Measurements from ENCODE around the gene GPC5.

Gene GPC5

DNA sequence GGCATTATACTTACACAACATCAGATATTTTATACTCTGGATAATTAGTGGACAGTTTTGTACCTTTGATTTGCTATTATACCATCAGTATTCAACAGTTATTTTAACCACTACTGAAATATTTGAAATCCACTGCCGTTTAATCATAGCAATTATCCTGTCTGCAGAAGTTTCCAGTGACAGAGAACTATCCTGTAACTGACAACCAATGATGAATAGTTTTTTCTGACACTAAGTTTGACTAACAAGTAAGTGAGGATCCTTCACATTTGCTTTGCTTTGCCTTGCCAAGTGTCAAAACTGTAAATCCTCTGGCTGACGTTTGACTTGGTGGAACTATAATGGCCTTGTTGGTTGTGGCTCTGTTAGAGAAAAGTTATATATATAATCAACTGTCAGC is 410.7 kb downstream of the GPC5 start:
- Histone ChIP-seq H3K4me3 (ENCODE audit: low read depth, low read length) (no peak overlapping the region), H3K4me1 (ENCODE audit: control insufficient read depth in 1 of 2, insufficient read depth in 2 of 2, low read length in 2 of 2) (peaks cover 0 to 2% of the 10 kb centered on the region in 2 experiments), H3K9me3 (ENCODE audit: insufficient read depth, low read depth, low read length) (no peaks in the 10 kb centered on the region), H2AFZ (ENCODE audit: insufficient read depth, low read length, poor library complexity) (no peak overlapping the region), H3K18ac (ENCODE audit: low read length) (no peak overlapping the region), H3K23ac (ENCODE audit: low read length) (no peak overlapping the region), H3K14ac (ENCODE audit: low read length) (no peak overlapping the region), H2BK120ac (ENCODE audit: insufficient read depth, low read length, poor library complexity) (no peak overlapping the region), H3K79me2 (ENCODE audit: control insufficient read depth, insufficient read depth, low read length, poor library complexity) (no peaks in the 10 kb centered on the region), H3K9ac (ENCODE audit: low read length) (no peak overlapping the region), H3K4me2 (ENCODE audit: low read length) (no peak overlapping the region), H4K8ac (ENCODE audit: low read depth, low read length) (no peak overlapping the region), H4K12ac (ENCODE audit: low read depth, low read length) (no peak overlapping the region), H2BK12ac (ENCODE audit: low read length) (no peak overlapping the region), H4K91ac (ENCODE audit: low read depth, low read length) (no peak overlapping the region), H3K27ac (ENCODE audit: low read depth, low read length) (no peak overlapping the region), H3K4ac (ENCODE audit: low read depth, low read length) (no peak overlapping the region), H2AK5ac (ENCODE audit: low read length) (no peak overlapping the region), H3K36me3 (ENCODE audit: control insufficient read depth in 1 of 2, insufficient read depth in 2 of 2, low read length in 2 of 2) (no peaks in the 10 kb centered on the region), H3K27me3 (ENCODE audit: insufficient read depth, low read length) (no peaks in the 10 kb centered on the region), H3K79me1 (ENCODE audit: low read length) (no peaks in the 10 kb centered on the region), H2BK5ac (ENCODE audit: low read depth, low read length, poor library complexity) (no peak overlapping the region)
- no peak for DNase-seq
- WGBS (ENCODE audit: extremely low coverage, insufficient coverage, insufficient read length), result no CpG with 5 or more reads among the region's 2 CpGs

GRCh38 chr13:91813253-91813652 is 414.8 kb downstream of the GPC5 start:
- DNase-seq, result no peak
- no peak overlapping the region for H3K4ac ChIP-seq (ENCODE audit: low read depth, low read length)
- no peak overlapping the region for H2BK5ac ChIP-seq (ENCODE audit: low read depth, low read length, poor library complexity)
- no peak overlapping the region for H3K9ac ChIP-seq (ENCODE audit: low read length)
- H3K27me3 ChIP-seq (ENCODE audit: insufficient read depth, low read length), result no peaks in the 10 kb centered on the region
- no peak overlapping the region for H4K91ac ChIP-seq (ENCODE audit: low read depth, low read length)
- H3K14ac ChIP-seq (ENCODE audit: low read length), result no peak overlapping the region
- H2BK120ac ChIP-seq (ENCODE audit: insufficient read depth, low read length, poor library complexity), result no peak overlapping the region
- no peak overlapping the region for H2AFZ ChIP-seq (ENCODE audit: insufficient read depth, low read length, poor library complexity)
- H3K27ac ChIP-seq (ENCODE audit: low read depth, low read length), result no peak overlapping the region
- H3K4me2 ChIP-seq (ENCODE audit: low read length), result no peak overlapping the region
- H3K36me3 ChIP-seq (ENCODE audit: control insufficient read depth in 1 of 2, insufficient read depth in 2 of 2, low read length in 2 of 2), result no peaks in the 10 kb centered on the region
- H3K18ac ChIP-seq (ENCODE audit: low read length), result no peak overlapping the region
- H3K79me2 ChIP-seq (ENCODE audit: control insufficient read depth, insufficient read depth, low read length, poor library complexity), result no peaks in the 10 kb centered on the region
- no peaks in the 10 kb centered on the region for H3K79me1 ChIP-seq (ENCODE audit: low read length)
- H2AK5ac ChIP-seq (ENCODE audit: low read length), result no peak overlapping the region
- H4K8ac ChIP-seq (ENCODE audit: low read depth, low read length), result no peak overlapping the region
- no CpG with 5 or more reads among the region's 4 CpGs for WGBS (ENCODE audit: extremely low coverage, insufficient coverage, insufficient read length)
- no peak overlapping the region for H3K4me3 ChIP-seq (ENCODE audit: low read depth, low read length)
- no peak overlapping the region for H2BK12ac ChIP-seq (ENCODE audit: low read length)
- H4K12ac ChIP-seq (ENCODE audit: low read depth, low read length), result no peak overlapping the region
- no peaks in the 10 kb centered on the region for H3K9me3 ChIP-seq (ENCODE audit: insufficient read depth, low read depth, low read length)
- no peaks in the 10 kb centered on the region for H3K4me1 ChIP-seq (ENCODE audit: control insufficient read depth in 1 of 2, insufficient read depth in 2 of 2, low read length in 2 of 2)
- H3K23ac ChIP-seq (ENCODE audit: low read length), result no peak overlapping the region

GRCh38 chr13:91816263-91816807 is 417.9 kb downstream of the GPC5 start:
- Histone ChIP-seq H3K4ac (ENCODE audit: low read depth, low read length) (no peak overlapping the region), H3K27ac (ENCODE audit: low read depth, low read length) (no peak overlapping the region), H3K79me1 (ENCODE audit: low read length) (no peaks in the 10 kb centered on the region), H4K8ac (ENCODE audit: low read depth, low read length) (no peak overlapping the region), H2BK120ac (ENCODE audit: insufficient read depth, low read length, poor library complexity) (no peak overlapping the region), H3K9ac (ENCODE audit: low read length) (no peak overlapping the region), H3K23ac (ENCODE audit: low read length) (no peak overlapping the region), H2AFZ (ENCODE audit: insufficient read depth, low read length, poor library complexity) (no peak overlapping the region), H3K4me3 (ENCODE audit: low read depth, low read length) (no peak overlapping the region), H3K79me2 (ENCODE audit: control insufficient read depth, insufficient read depth, low read length, poor library complexity) (no peaks in the 10 kb centered on the region), H3K27me3 (ENCODE audit: insufficient read depth, low read length) (no peaks in the 10 kb centered on the region), H3K14ac (ENCODE audit: low read length) (no peak overlapping the region), H2BK12ac (ENCODE audit: low read length) (no peak overlapping the region), H2AK5ac (ENCODE audit: low read length) (no peak overlapping the region), H4K91ac (ENCODE audit: low read depth, low read length) (no peak overlapping the region), H3K4me2 (ENCODE audit: low read length) (no peak overlapping the region), H3K36me3 (ENCODE audit: control insufficient read depth in 1 of 2, insufficient read depth in 2 of 2, low read length in 2 of 2) (no peaks in the 10 kb centered on the region), H3K18ac (ENCODE audit: low read length) (no peak overlapping the region), H3K4me1 (ENCODE audit: control insufficient read depth in 1 of 2, insufficient read depth in 2 of 2, low read length in 2 of 2) (no peaks in the 10 kb centered on the region), H4K12ac (ENCODE audit: low read depth, low read length) (no peak overlapping the region), H2BK5ac (ENCODE audit: low read depth, low read length, poor library complexity) (no peak overlapping the region), H3K9me3 (ENCODE audit: insufficient read depth, low read depth, low read length) (no peaks in the 10 kb centered on the region)
- no peak for DNase-seq
- no CpG with 5 or more reads among the region's 4 CpGs for WGBS (ENCODE audit: extremely low coverage, insufficient coverage, insufficient read length)

DNA sequence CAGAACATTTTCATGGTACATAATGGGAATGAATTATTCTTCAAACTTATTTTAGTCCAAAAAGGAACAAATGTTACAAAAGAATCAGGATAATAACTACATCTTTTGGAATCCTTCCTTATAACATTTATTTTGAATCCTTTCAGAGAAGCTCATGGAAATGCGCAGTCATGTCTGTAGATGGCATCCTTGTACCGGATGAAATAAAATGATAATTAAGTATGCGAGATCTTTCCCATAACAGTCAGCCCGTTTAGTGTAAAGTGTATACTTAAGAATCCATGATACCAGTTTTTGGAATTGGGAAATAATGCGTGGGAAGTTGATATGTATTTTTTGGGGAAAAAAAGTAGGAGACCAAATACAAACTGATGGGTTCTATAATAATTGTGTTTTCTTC is 418.8 kb downstream of the GPC5 start:
- Histone ChIP-seq H2BK120ac (ENCODE audit: insufficient read depth, low read length, poor library complexity) (no peak overlapping the region), H2AFZ (ENCODE audit: insufficient read depth, low read length, poor library complexity) (no peak overlapping the region), H2BK12ac (ENCODE audit: low read length) (no peak overlapping the region), H3K79me2 (ENCODE audit: control insufficient read depth, insufficient read depth, low read length, poor library complexity) (no peaks in the 10 kb centered on the region), H3K23ac (ENCODE audit: low read length) (no peak overlapping the region), H3K14ac (ENCODE audit: low read length) (no peak overlapping the region), H4K12ac (ENCODE audit: low read depth, low read length) (no peak overlapping the region), H3K4me2 (ENCODE audit: low read length) (no peak overlapping the region), H3K79me1 (ENCODE audit: low read length) (no peaks in the 10 kb centered on the region), H3K4me3 (ENCODE audit: low read depth, low read length) (no peak overlapping the region), H3K18ac (ENCODE audit: low read length) (no peak overlapping the region), H3K27ac (ENCODE audit: low read depth, low read length) (no peak overlapping the region), H4K8ac (ENCODE audit: low read depth, low read length) (no peak overlapping the region), H4K91ac (ENCODE audit: low read depth, low read length) (no peak overlapping the region), H3K9me3 (ENCODE audit: insufficient read depth, low read depth, low read length) (no peaks in the 10 kb centered on the region), H2AK5ac (ENCODE audit: low read length) (no peak overlapping the region), H2BK5ac (ENCODE audit: low read depth, low read length, poor library complexity) (no peak overlapping the region), H3K27me3 (ENCODE audit: insufficient read depth, low read length) (no peaks in the 10 kb centered on the region), H3K36me3 (ENCODE audit: control insufficient read depth in 1 of 2, insufficient read depth in 2 of 2, low read length in 2 of 2) (no peaks in the 10 kb centered on the region), H3K4ac (ENCODE audit: low read depth, low read length) (no peak overlapping the region), H3K4me1 (ENCODE audit: control insufficient read depth in 1 of 2, insufficient read depth in 2 of 2, low read length in 2 of 2) (no peaks in the 10 kb centered on the region), H3K9ac (ENCODE audit: low read length) (no peak overlapping the region)
- 100% methylated on average over 1 of the region's 5 CpGs for WGBS (ENCODE audit: extremely low coverage, insufficient coverage, insufficient read length)
- no peak for DNase-seq
